ENCODE results near the gene NPEPL1.
"Not testable (repeated sequence)": the region's sequence is repeated elsewhere in the genome, so short reads cannot be mapped to it uniquely, and the experiment has no call there.

The NPEPL1 gene

DNA sequence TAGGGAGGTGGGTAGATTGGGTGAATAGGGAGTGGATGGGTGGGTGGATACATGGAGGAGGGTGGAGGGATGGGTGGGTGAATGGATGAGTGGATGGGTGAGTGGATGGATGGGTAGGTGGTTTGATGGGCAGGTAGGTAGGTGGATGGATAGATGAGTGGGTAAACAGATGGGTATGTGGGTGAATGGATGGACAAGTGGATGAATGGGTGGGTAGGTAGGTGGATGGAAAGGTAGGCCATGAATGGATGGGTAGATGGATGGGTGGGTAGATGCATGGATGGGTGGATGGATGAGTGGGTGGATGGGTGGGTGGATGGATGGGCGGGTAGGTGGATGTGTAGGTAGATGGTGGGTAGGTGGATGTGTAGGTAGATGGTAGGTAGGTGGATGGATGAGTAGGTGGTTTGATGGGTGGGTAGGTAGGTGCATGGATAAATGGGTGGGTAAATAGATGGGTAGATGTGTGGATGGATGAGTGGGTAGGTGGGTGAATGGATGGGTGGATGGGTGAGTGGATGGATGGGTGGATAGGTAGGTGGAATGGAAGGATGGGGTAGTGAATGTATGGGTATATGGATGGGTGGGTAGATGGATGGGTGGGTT is 51.4 kb downstream of the NPEPL1 start:
- no peak for DNase-seq

DNA sequence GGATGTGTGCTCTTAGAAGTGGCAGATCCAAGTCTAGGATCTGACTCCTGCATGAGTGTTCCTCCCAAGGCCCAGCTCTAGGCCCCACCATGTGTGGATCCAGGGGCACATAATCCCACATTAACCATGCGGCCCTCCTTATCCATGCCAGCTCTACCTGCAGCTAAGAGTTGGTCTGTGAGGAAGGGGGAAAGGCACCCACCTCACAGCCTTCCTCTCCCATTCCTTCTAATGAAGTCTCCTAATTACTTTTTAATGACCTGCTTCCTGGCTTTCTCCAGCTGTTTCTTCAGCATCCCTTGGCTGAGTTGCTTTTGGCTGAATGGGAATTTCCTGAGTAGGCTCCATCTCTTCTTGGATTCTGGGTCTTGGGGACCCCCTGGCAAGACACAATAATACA is 52.2 kb downstream of the NPEPL1 start:
- no peak for DNase-seq

GRCh38 chr20:58745391-58745790 is 52.8 kb downstream of the NPEPL1 start:
- DNase-seq = no peak

DNA sequence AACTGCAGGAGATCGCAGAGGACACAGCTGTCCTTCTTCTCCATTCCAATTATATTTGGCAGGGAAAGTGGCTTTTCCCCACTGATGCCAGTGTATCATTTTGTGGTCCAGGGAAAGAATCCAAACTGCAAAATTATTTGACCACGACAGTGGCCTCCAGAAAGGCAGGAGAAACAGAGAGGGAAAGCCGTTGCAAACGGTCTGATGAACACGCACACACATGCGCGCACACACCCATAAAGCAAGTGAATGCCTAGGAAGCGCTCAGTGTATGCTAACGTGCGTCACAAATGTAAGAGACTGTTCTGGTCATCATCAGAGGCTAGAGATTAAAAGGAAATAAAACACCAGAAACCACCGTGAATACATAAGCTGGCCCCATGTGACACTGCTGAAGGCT is 54.0 kb downstream of the NPEPL1 start:
- no peak for DNase-seq

DNA sequence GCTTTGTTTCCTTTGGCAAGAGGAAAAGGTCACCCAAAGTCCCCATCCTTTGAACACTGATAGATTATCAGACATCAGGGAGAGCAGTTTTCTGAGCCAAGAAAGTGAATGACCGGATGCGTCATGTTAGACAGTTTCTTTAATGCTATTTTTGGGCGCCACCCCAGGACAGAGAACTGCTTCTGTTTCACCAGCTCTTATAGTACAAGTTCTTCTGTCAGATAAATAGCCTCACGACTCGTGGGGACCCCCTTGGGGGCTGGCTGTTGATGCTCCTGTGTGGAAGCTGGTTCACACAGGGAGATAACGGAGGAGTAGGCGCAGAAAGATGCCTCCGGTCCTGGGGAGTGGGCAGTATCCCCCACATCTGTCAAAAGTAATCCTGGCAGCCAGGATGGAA is 54.6 kb downstream of the NPEPL1 start:
- DNase-seq = no peak

DNA sequence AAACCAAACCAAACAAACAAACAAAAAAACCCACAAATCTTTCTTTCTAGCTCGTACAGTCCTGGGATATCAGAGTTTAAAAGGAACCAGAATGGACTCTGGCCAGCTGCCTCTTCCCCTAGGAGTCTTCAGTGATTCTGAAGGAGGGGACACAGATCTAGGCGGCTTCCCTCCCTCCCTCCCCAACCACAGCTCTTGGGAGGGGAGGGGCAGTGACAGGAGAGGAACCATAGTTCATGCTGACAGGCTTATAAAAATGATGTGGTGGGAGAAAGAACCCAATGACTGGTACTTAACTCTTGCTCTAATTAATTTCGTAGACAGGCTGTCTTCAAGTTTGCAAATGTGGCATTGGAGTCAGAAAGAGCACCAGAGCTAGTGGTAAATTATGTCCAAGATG is 56.0 kb downstream of the NPEPL1 start:
- no peak for DNase-seq

DNA sequence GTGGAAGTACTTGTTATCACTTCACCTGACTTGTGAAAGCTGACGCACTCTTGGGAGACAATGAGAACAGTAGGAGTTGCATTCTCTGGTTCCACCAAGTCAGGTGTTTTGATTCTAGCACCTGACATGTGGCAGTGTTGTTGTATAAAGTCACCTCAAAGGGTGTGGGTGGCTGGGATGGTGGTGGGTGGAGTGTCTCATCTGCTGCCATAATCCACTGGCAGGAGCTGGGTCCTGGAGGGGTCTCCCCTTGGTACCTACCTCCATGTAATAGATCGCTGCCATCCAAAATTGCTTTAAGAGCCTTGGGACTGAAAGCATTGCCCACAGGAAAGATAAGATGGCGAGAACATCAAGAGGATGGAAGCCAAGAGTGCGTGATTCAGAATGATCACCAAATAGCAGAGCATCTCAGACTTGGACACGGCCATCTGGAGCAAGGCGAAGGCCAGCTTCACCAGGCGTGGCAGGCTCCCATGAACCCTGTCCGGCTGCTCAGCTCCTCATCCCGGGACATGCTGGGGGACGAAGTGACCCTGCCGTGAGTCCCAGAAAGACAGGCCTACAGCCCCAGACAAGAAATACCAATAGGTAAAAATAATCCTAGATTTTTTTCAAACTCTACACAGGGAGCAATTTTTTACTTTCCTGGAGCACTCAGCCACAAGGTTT is 56.6 kb downstream of the NPEPL1 start:
- no peak for DNase-seq

- no peak for DNase-seq
Observed at GRCh38 chr20:58749979-58750378, 57.4 kb downstream of the NPEPL1 start.

DNA sequence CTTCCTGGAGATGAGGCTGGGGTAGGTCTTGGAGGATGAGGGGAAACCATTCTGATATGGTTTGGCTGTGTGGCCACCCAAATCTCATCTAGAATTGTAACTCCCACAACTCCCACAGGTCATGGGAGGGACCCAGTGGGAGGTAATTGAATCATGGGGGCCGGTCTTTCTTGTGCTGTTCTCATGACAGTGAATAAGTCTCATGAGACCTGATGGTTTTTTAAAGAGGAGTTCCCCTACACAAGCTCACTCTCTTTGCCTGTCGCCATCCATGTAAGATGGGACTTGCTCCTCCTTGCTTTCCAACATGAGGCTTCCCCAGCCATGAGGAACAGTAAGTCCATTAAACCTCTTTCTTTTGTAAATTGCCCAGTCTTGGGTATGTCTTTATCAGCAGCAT is 58.1 kb downstream of the NPEPL1 start:
- DNase-seq = not testable (repeated sequence)

DNA sequence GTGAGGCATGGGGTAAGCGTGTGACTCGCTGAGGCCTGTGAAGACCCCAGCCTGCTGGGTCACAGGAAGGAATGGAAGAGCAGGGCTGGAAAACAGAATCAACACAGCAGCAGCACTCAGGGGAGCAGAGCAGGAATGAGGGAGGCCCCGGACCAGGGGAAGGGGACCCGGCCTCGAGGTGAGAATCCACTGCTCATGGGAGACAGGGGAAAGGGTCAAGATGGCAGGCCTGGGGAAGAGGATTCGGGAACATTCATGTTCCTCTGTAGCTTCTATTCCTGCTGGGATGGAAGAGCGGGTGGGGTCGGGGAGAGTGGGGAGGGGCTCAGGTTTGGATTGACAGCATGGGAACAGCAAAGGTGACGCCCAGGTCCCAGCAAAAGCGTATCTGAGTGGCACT is 59.4 kb downstream of the NPEPL1 start:
- DNase-seq = no peak

DNA sequence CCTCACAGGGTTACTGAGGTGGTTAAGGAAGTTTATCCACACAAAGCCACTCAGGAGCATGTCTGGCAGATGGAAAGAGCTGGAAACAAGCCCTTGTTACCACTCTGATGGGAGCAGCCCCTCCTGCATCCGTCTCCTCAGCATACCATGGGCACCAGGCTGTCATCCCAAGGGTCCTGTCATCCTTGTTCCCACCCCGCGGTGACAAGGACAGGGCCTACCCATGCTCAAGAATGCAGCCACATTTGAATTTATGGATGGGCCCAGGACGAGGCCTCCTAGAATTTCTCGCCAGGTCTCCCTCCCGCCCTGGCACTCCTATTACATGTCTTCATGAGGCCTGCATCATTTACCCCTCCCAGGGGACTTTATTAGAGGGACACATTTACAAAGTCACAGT is 60.0 kb downstream of the NPEPL1 start:
- DNase-seq = no peak

DNA sequence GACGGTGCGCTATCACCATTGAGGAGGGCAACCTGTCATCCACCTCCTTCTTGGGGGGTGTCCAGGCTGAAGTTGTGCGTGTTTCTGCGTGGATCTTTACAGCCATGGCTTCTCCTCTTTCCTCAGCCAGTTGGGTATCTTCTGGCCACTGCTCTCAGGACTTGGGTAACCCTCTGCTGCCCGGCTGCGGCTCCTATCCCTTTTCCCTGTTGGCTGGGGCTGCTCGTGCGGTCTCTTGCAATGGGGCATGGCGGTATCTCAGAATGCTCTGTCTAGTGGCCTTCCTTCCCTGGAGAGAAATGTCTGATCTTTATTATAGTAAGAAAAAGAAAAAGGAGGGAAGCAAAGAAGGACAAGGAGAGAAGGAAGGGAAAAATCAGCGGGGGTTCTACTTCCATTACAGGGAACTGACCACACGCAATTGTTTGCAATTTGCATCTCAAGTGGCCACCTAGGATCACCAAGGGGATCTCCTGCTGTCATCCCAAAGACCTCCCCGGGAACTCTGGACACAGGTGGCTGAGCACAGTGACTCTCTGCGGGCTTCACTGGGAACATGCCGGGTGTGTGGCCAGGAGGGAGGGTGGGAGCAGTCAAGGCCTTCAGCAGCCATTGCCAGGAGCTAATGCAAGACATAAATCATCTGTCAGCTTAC is 60.8 kb downstream of the NPEPL1 start:
- peak; percentile 55 to 83 (median 67) for DNase-seq

DNA sequence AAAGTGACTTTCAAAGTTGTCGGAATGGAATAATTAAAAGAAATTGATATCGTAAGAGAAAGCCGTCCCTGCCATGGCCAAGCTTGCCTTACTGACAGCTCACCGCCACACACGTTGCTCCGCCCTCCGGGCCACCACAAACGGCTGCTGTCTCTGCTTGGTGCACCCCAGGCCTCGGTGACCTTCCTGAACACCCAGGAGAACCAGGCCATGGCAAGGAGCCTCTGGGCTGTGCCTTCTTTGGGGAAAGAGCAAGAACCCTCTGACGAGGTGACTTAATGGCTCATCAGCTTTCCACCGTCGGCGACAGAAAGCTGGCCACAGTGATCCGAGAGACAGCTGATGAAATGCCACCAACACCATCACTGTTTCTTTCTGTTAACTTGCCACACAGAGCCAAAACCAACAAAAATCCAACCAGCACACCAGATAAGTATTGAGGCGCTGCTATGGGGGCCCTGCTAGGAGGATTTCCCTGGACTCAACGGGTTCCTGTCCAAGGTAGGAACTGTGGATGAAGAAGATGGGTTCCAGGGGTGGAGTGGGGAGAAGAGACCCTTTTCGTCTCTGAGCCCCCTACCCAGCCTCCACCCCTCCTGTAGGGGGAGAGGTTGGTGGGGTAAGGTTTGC is 61.4 kb downstream of the NPEPL1 start:
- DNase-seq = no peak

DNA sequence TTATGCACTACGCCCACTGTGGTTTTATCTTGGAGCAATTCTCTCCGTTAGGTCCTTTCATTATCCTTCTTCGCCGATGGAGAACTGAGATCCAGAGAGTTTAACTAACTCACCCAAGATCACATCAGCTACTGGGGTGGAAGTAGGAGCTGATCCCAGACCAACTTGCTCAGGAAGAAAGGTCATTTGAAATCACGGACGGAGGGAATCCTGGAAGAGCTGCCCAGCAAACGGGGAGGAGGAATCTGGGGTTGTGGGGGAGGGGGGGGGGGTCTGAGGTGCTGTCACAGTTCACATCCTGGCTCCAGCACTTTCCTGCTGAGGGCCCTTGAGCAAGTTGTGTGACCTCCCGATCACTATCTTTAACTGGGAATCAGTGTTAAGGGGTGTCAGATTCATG is 62.0 kb downstream of the NPEPL1 start:
- DNase-seq = no peak

DNA sequence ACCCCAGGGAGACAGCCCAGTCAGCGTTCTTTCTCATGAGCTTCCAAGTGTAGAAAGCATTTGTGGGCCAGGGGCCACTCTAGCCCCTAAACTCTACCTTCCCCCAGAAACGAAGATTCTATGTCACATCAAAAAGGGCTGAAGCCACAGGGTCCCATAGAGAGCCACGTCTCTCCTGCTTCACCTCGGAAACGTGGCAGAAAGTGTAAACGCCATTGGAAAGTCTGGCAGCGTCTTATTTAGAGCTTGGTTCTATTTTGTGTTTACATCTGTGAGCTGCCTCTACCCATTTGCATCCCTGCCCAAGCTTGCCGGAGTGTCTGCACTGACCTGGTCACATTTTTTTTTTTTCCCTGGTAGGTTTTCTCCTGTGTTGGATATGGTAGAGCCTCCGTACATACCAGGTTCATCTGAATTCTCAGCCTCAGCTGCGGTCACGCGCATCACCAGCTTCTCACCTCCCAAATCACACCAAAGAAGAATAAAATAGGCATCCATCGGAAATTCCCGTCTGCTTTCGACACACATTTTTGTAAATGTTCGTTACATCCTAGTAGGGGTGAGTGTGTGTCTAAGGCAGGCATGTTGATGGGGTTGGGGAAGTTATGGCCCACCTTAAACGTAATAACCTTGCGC is 62.6 kb downstream of the NPEPL1 start:
- DNase-seq = no peak

DNA sequence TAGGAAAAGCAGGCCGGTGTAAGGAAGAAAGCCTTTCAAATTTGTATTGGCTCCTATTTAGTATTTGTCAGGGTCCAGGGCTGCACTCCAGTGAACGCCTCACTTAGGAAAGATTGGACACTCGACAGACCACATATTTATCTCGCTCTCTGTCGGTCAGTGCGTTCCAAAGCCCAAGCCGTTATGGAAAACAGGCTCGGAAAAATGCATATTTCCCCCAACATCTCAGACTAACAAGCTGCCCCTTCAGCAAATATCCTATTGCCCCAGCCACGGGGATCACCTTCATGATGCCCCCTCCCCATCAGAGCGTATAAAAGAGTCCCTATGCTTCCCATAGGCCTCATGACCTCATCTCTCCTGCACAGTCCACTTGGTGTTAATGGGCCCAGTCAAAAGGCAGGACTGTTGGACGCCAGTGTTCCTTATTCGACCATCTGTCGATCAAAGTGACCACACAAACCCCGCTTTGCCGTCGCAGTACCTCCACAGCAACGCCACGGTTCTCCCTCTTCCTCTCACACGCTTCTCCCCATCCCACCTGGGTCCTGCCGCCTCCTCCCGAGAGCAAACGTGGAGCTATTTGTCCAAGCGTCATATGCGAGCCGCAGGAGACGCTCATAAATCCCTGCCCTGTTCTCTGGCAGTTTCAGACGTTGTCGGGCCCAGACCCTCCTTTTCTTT is 63.3 kb downstream of the NPEPL1 start:
- DNase-seq = no peak

- DNase-seq = no peak
Observed at GRCh38 chr20:58756450-58756775, 63.8 kb downstream of the NPEPL1 start.

- DNase-seq = not testable (repeated sequence)
Observed at GRCh38 chr20:58757647-58758046, 65.0 kb downstream of the NPEPL1 start.

DNA sequence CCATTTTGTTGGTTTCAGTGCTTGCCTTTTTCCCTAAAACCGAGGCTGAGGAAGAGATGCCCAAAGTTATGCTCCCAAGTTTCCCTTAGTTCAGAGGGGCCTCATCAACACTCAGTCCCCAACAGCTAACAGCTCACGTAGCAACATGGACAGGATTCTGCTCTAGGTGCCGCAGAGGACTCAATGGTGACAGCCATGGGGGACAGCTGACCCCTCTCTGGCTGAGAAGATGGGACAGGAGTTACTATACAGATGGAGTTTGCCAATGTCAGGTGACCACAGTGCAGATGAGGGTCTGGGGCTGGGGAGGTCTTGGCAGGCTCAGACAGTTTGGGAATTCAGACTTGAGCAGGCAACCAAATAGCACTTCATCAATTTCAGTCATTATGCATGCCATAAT is 67.3 kb downstream of the NPEPL1 start:
- no peak for DNase-seq

GRCh38 chr20:58760856-58761255 is 68.3 kb downstream of the NPEPL1 start:
- no peak for DNase-seq

DNA sequence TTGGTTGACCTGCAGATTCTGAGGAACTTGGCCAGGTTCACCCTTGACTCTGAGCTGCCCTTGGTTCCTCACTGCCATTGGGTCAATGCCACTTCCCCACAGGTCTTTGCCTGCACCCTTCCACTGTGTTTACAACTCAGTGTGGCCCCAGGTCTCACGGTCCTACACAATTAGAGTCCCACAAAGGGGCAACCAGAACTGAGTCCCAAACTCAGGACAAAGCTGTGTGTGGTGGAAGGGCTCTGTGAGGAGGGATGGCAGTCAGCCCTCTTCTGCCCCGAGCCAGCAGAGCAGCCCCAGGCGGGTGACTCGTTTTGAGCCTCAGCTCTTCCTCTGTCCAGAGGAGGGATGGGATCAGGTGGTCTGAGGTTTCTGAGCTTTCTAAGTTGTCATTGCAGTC is 69.5 kb downstream of the NPEPL1 start:
- DNase-seq = no peak

GRCh38 chr20:58763076-58763475 is 70.5 kb downstream of the NPEPL1 start:
- no peak for DNase-seq

Data from NCI-H1417 (cell line).